ENCODE measurements around the gene RIPK3. TPM values are rescaled to one million over a fixed set of nuclear protein-coding genes. Genes with fewer than 3 reads are reported as not detected.
"Not testable (repeated sequence)": the region's sequence is repeated elsewhere in the genome, so short reads cannot be mapped to it uniquely, and the experiment has no call there.

The RIPK3 gene
- 10 to 100 TPM; 12.5 to 15.5 TPM for total RNA-seq

DNA sequence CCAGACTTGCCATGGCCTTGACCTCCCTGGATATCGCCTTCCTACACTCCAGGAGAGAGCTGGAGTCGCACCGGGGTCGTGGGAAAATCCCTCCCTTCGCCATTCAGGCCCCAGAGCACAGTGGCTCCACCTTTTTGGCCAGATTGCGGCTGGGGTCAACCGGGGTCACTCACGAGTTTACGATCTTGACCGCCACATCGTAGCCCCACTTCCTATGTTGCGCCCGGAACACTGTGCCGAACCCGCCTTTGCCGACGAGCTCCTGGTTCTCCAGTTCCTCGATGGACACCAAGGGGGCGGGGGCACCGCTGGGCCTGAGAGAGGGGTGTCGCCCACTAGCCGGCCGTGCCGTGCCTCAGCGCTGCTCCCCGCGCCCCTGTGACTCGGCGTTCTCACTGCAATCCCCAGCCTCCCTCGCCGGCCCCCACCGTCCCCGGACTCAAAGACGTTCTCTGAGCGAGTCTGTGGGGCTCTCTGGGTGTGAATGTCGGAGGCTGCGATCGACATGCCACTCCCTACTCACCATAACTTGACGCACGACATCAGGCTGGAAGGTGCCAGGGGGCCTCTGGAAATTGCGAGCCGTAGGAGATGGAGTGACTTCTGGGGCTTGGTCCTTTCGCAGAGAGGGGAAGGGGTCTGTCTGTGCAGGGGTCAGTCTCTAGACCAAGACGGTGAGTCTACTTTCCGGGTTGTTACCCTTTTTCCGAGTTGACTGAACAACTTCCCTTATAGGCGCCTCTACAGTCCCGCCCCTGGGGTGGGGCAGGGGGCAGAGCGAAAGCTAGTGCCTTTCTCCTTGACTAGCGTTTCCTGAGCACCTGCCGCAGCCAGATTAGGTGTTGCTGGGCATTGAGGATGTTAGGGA, at the start of gene RIPK3:
Gene RIPK3 (minus strand): TSS at position 708 of the 868 bp plus-strand sequence. CDS start 165 bp downstream, at position 543.
- ATAC-seq, result peak; percentile 82 to 85

DNA sequence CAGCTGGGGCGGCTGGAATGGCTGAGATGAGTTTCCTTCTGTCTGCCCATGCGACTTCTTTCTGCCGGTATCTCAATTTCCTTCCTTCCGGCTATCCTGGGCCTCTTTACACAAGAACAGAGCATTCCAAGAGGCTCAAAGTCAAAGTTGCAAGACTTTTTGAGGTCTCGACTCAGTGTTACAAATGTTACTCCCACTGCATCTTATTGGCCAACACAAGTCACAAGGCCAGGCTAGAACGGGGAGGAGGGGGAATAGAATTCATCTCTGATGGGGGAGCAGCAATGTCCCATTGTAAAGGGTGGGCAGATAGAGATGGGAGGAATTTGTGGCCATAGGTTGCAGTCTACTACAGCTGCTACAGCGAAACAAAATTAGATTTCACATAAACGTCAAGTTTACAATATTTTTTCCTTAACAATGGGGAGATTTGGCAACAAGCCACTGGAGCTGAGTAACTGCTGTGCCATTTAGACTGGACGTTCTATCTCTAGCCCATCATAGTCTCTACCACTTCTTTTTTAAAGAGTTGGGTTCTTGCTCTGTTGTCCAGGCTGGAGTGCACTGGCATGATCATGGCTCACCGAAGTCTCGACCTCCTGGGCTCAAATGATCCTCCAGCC, 49.5 kb upstream of the RIPK3 start:
- H3K4me1 Mint-ChIP-seq (ENCODE audit: low read depth in 2 of 2), result no peaks in the 10 kb centered on the region
- no peaks in the 10 kb centered on the region for H3K36me3 Mint-ChIP-seq
- H3K9me3 Mint-ChIP-seq, result no peaks in the 10 kb centered on the region
- no peak for DNase-seq (ENCODE audit: low spot score)
- H3K27ac Mint-ChIP-seq, result no peak overlapping the region
- H3K27me3 Mint-ChIP-seq, result peaks cover 9 to 47% of the 10 kb centered on the region in 2 donors
- no peak for ATAC-seq
- no peak overlapping the region for H3K4me3 Mint-ChIP-seq

More for the DNA sequence above, at the start of gene RIPK3:
- H3K36me3 Mint-ChIP-seq, result peaks cover 6% of the 10 kb centered on the region
- peaks cover 28 to 32% of the 10 kb centered on the region in 2 donors for H3K4me1 Mint-ChIP-seq (ENCODE audit: low read depth in 2 of 2)
- peaks cover 12 to 27% of the 10 kb centered on the region in 2 donors for H3K27me3 Mint-ChIP-seq
- peak within 1 kb of the TSS in 1 of 2 donors; percentile 77 for H3K27ac Mint-ChIP-seq
- H3K9me3 Mint-ChIP-seq, result no peaks in the 10 kb centered on the region
- H3K4me3 Mint-ChIP-seq, result peak within 1 kb of the TSS; percentile 85
- no peak for DNase-seq (ENCODE audit: low spot score)

DNA sequence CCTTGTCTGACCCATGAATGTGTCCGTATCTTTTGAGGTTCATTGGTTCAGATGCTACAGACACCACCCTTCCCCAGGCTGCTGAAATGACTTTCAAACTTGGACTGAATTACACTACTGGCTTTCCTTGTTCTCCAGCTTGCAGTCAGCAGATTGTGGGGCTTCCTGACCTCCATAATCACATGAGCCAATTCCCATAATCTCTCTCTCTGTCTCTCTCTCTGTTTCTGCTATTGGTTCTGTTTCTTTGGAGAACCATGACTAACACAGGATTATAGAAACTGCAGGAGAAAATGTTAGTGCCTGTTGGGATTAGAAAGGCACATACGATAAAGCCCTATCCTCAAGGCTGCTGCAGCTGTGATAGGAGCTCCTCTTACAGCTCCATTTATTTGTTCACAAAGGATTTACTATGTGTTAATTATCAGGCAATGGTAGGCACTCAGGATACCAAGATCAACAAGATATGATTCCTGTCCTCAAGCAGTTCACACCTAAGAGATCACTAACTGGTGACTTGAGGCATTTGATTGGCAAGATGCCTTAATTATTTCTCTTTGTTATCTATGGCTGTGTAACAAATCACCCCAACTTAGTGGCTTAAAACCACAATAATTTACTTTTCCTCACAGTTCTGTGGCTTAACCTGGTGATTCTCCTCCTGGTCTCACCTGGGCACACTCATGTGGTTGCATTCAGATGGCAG, 48.8 kb upstream of the RIPK3 start:
- Mint-ChIP-seq H3K9me3 (no peaks in the 10 kb centered on the region), H3K4me3 (no peak overlapping the region), H3K4me1 (ENCODE audit: low read depth in 2 of 2) (no peaks in the 10 kb centered on the region), H3K27ac (no peak overlapping the region), H3K27me3 (peaks cover 14 to 54% of the 10 kb centered on the region in 2 donors), H3K36me3 (no peaks in the 10 kb centered on the region)
- no peak for DNase-seq (ENCODE audit: low spot score)
- no peak for ATAC-seq

GRCh38 chr14:24387579-24387978, 47.8 kb upstream of the RIPK3 start:
- not testable (repeated sequence) for H3K36me3 Mint-ChIP-seq; ATAC-seq; DNase-seq (ENCODE audit: low spot score); H3K4me3 Mint-ChIP-seq; H3K27ac Mint-ChIP-seq; H3K9me3 Mint-ChIP-seq; H3K4me1 Mint-ChIP-seq (ENCODE audit: low read depth in 2 of 2)
- peaks cover 14 to 54% of the 10 kb centered on the region in 2 donors for H3K27me3 Mint-ChIP-seq

DNA sequence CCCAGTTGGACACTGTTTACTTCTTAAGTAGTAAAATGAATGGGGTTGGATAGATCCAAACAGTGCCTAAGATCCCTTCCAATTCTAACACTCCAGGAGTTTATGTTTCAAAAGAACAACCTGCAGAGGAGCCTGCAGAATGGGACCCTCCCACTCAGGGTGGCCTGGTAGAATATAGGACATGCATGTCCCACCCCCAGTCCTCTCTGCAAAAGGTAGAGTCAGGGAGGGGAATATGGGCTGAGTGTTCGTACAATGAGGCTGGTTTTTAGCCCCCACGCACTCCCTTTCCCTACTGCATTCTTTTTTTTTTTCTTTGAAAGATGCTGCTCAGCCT, 47.2 kb upstream of the RIPK3 start:
- no peak overlapping the region for H3K4me3 Mint-ChIP-seq
- H3K27me3 Mint-ChIP-seq, result peaks cover 11 to 48% of the 10 kb centered on the region in 2 donors
- H3K27ac Mint-ChIP-seq, result no peak overlapping the region
- no peak for ATAC-seq
- H3K36me3 Mint-ChIP-seq, result no peaks in the 10 kb centered on the region
- H3K9me3 Mint-ChIP-seq, result no peaks in the 10 kb centered on the region
- no peak for DNase-seq (ENCODE audit: low spot score)
- H3K4me1 Mint-ChIP-seq (ENCODE audit: low read depth in 2 of 2), result no peaks in the 10 kb centered on the region

GRCh38 chr14:24385524-24385923, 45.7 kb upstream of the RIPK3 start:
- H3K4me3 Mint-ChIP-seq, result no peak overlapping the region
- ATAC-seq, result no peak
- H3K4me1 Mint-ChIP-seq (ENCODE audit: low read depth in 2 of 2), result no peaks in the 10 kb centered on the region
- no peak for DNase-seq (ENCODE audit: low spot score)
- H3K36me3 Mint-ChIP-seq, result no peaks in the 10 kb centered on the region
- H3K9me3 Mint-ChIP-seq, result no peaks in the 10 kb centered on the region
- H3K27ac Mint-ChIP-seq, result no peak overlapping the region
- peaks cover 11 to 46% of the 10 kb centered on the region in 2 donors for H3K27me3 Mint-ChIP-seq

GRCh38 chr14:24384169-24384568, 44.4 kb upstream of the RIPK3 start:
- Mint-ChIP-seq H3K4me1 (ENCODE audit: low read depth in 2 of 2) (no peaks in the 10 kb centered on the region), H3K9me3 (no peaks in the 10 kb centered on the region)
- ATAC-seq, result no peak

DNA sequence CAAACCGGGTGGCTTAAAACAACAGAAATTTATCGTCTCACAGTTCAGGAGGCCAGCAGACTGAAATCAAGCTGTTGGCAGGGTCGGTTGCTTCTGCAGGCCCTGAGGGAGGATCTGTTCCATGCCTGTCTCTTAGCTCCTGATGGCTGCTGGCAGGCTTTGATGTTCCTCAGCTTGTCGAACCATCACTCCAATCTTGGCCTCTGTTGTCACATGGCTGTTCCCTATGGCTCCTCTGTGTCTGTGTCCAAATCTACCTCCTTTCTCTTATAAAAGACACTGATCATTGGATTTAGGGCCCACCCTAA, 42.2 kb upstream of the RIPK3 start:
- ATAC-seq (no peak), DNase-seq (ENCODE audit: low spot score) (no peak)
- no peaks in the 10 kb centered on the region for H3K9me3 Mint-ChIP-seq
- no peak overlapping the region for H3K4me3 Mint-ChIP-seq
- no peaks in the 10 kb centered on the region for H3K36me3 Mint-ChIP-seq
- no peaks in the 10 kb centered on the region for H3K4me1 Mint-ChIP-seq (ENCODE audit: low read depth in 2 of 2)
- peaks cover 8 to 25% of the 10 kb centered on the region in 2 donors for H3K27me3 Mint-ChIP-seq
- H3K27ac Mint-ChIP-seq, result no peak overlapping the region

More at GRCh38 chr14:24384169-24384568, 44.4 kb upstream of the RIPK3 start:
- Mint-ChIP-seq H3K27me3 (peaks cover 11 to 40% of the 10 kb centered on the region in 2 donors), H3K4me3 (no peak overlapping the region), H3K27ac (no peak overlapping the region), H3K36me3 (no peaks in the 10 kb centered on the region)
- DNase-seq (ENCODE audit: low spot score), result no peak

GRCh38 chr14:24381363-24382063, 41.7 kb upstream of the RIPK3 start:
- no peak overlapping the region for H3K27ac Mint-ChIP-seq
- H3K4me1 Mint-ChIP-seq (ENCODE audit: low read depth in 2 of 2), result no peaks in the 10 kb centered on the region
- H3K9me3 Mint-ChIP-seq, result no peaks in the 10 kb centered on the region
- ATAC-seq (peak in 1 of 2 donors; percentile 41), DNase-seq (ENCODE audit: low spot score) (no peak)
- H3K36me3 Mint-ChIP-seq, result no peaks in the 10 kb centered on the region
- H3K4me3 Mint-ChIP-seq, result no peak overlapping the region
- H3K27me3 Mint-ChIP-seq, result peaks cover 8 to 25% of the 10 kb centered on the region in 2 donors

- DNase-seq (ENCODE audit: low spot score), result no peak
These were observed 40.3 kb upstream of the RIPK3 start for GRCh38 chr14:24379907-24380730.

DNA sequence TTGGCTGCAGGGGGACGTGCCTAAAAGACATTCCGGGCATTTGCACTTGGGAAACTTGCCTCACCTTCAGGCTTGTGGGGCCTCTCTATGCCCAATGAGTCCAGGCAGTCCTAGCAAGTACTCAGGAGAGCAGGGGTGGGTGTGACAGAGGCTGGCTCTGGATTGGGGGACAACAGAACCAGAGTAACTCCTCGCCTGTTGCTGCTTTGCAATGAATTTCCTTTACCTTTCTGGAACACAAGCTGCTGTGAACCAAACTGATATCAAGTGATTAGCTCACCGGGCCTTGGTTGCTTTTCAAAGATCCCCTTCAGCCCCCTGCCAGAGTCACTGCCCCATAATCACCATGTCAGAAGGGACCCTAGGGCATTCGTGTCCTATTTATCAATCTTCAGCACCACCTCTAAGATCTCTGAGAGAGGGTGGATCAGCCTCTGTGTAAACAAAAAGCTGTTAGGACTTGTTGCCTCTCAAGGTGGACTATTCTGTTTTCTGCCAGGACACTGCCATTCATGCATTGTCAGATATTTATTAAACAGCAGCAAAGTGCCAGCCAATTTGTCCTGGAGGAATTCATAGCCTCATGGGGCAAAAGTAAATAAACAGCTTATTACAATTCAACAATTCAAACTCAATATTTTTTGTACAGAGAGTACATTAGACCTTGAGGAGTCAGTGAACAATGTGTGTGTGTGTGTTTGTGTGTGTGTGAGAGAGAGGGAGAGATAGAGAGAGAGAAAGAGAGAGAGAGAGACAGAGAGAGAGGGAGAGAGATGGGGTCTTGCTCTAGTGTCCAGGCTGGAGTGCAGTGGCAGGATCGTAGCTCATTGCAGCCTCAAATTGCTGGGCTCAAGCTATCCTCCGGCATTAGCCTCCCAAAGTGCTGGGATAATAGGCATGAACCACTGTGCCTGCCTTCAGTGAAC, 39.5 kb upstream of the RIPK3 start:
- no peak for ATAC-seq
- no peaks in the 10 kb centered on the region for H3K9me3 Mint-ChIP-seq

More at GRCh38 chr14:24379907-24380730, 40.3 kb upstream of the RIPK3 start:
- Mint-ChIP-seq H3K36me3 (no peaks in the 10 kb centered on the region), H3K27me3 (peaks cover 5 to 18% of the 10 kb centered on the region in 2 donors), H3K4me1 (ENCODE audit: low read depth in 2 of 2) (no peaks in the 10 kb centered on the region), H3K27ac (no peak overlapping the region), H3K9me3 (no peaks in the 10 kb centered on the region), H3K4me3 (no peak overlapping the region)
- no peak for ATAC-seq

GRCh38 chr14:24378327-24378726, 38.5 kb upstream of the RIPK3 start:
- ATAC-seq (no peak), DNase-seq (ENCODE audit: low spot score) (no peak)
- no peaks in the 10 kb centered on the region for H3K36me3 Mint-ChIP-seq

More for the DNA sequence above, 39.5 kb upstream of the RIPK3 start:
- no peak for DNase-seq (ENCODE audit: low spot score)
- H3K4me1 Mint-ChIP-seq (ENCODE audit: low read depth in 2 of 2), result no peaks in the 10 kb centered on the region
- H3K36me3 Mint-ChIP-seq, result no peaks in the 10 kb centered on the region
- no peak overlapping the region for H3K27ac Mint-ChIP-seq
- peaks cover 4 to 9% of the 10 kb centered on the region in 2 donors for H3K27me3 Mint-ChIP-seq
- H3K4me3 Mint-ChIP-seq, result no peak overlapping the region

More at GRCh38 chr14:24378327-24378726, 38.5 kb upstream of the RIPK3 start:
- Mint-ChIP-seq H3K27me3 (no peaks in the 10 kb centered on the region), H3K4me1 (ENCODE audit: low read depth in 2 of 2) (no peaks in the 10 kb centered on the region), H3K9me3 (no peaks in the 10 kb centered on the region), H3K27ac (no peak overlapping the region), H3K4me3 (no peak overlapping the region)
